A673 (cell line): ENCODE data around the gene FMNL1.

Experiments used
- EZH2 ChIP-seq: fragments of 200-600 bp; sonication (generic); IDR thresholded peaks from 2 replicates; pipeline ENCODE4 v1.6.1; 2017; ENCODE audit warnings: borderline replicate concordance, low read depth, mild to moderate bottlenecking, mixed read lengths, antibody characterized with exemption, low read length; ENCODE audit not compliant: poor library complexity, severe bottlenecking
- TF ChIP-seq, protein P1 (sequence below): fragments of 300-800, 200-600 bp; sonication (generic); conservative IDR thresholded peaks from 2 replicates; pipeline ENCODE4 v1.5.1; 2017; ENCODE audit warnings: low read depth, mild to moderate bottlenecking, antibody characterized with exemption, low read length, moderate library complexity, mixed read lengths

DNA sequence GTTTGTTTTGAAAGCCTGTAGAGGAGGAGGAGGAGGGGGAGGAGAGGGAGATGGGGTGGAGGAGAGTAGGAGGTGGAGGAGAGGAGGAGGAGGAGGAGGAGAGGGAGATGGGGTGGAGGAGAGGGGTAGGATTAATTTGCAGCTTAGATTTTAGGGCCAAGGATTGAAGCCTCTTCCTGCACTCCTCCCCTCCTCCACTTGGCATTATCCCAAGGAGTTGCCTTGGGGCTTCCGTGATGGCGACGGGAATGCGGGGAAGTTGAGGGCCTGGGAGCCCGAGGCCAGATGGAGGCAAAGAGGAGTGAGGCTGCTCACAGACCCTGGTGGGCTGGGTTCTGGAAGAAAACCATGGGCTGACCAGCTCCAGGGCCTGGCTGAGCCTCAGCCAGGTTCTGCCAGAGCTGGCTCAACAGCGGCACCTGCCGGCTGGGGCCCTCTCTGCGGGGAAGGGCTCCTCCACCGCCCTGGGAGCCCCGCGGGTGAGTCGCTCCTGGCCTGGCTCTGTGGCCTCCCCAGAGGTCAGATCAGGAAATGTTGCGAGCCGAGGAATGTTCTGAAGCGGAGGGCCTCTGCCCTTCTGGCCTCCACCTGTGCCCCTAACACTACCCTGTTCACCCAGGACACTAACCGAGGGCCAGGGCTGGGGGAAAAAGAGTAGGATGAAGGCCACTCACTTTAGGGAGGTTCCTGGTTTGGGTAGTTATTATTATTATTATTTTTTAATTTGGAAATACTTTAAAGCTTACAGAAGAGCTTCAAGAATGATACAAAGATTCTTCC, 23.9 kb upstream of the FMNL1 start:
- TF ChIP-seq EZH2 = no peak
- TF ChIP-seq, protein P1, sequence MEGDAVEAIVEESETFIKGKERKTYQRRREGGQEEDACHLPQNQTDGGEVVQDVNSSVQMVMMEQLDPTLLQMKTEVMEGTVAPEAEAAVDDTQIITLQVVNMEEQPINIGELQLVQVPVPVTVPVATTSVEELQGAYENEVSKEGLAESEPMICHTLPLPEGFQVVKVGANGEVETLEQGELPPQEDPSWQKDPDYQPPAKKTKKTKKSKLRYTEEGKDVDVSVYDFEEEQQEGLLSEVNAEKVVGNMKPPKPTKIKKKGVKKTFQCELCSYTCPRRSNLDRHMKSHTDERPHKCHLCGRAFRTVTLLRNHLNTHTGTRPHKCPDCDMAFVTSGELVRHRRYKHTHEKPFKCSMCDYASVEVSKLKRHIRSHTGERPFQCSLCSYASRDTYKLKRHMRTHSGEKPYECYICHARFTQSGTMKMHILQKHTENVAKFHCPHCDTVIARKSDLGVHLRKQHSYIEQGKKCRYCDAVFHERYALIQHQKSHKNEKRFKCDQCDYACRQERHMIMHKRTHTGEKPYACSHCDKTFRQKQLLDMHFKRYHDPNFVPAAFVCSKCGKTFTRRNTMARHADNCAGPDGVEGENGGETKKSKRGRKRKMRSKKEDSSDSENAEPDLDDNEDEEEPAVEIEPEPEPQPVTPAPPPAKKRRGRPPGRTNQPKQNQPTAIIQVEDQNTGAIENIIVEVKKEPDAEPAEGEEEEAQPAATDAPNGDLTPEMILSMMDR = peak; percentile 84
